Esophagus squamous epithelium (tissue), 5 donors: ENCODE results near the gene SEMA5A. TPM values are rescaled to one million over a fixed set of nuclear protein-coding genes. Genes with fewer than 3 reads are reported as not detected.

Source experiments
- DNase-seq: peaks from one replicate; lab custom pipeline; 2025; lab: John Stamatoyannopoulos, UW
- H3K27ac ChIP-seq, 4 donors: fragments of 200-600 bp; sonication (generic); one replicate each; pipeline ENCODE4 v1.5.1; 2016 to 2019; ENCODE audit warnings: mild to moderate bottlenecking in 1 of 4
- H3K27me3 ChIP-seq, 4 donors: fragments of 200-600 bp; sonication (generic); 1 replicate in 3 of 4; 2 replicates in 1 of 4; pipeline versions ENCODE4 v1.5.1 to v1.6.0; 2017 to 2021; ENCODE audit warnings: antibody characterized with exemption in 1 of 4
- H3K36me3 ChIP-seq, 3 donors: fragments of 200-600 bp; sonication (generic); one replicate each; pipeline ENCODE4 v1.5.1; 2016 to 2019
- H3K4me1 ChIP-seq, 3 donors: fragments of 200-600 bp; sonication (generic); one replicate each; pipeline ENCODE4 v1.5.1; 2017 to 2019
- H3K4me3 ChIP-seq, 4 donors: fragments of 200-600 bp; sonication (generic); 1 replicate in 3 of 4; 2 replicates in 1 of 4; pipeline ENCODE4 v1.5.1; 2016 to 2019; ENCODE audit warnings: mild to moderate bottlenecking in 2 of 4, moderate library complexity in 1 of 4
- H3K9me3 ChIP-seq, 3 donors: fragments of 200-600 bp; sonication (generic); one replicate each; pipeline ENCODE4 v1.5.1; 2016 to 2019
- CTCF ChIP-seq, 6 experiments: fragments of 450-650 bp in 4 of 6; fragments of 200-600 bp in 2 of 6; sonication (generic) in 2 of 6; IDR thresholded peaks; one replicate each; pipeline ENCODE4 v1.5.1; 2016 to 2019; ENCODE audit warnings: antibody characterized with exemption in 6 of 6, mild to moderate bottlenecking in 4 of 6, moderate library complexity in 4 of 6
- POLR2A ChIP-seq, 4 donors: fragments of 450-650 bp; IDR thresholded peaks; one replicate each; pipeline ENCODE4 v1.6.1; 2017; ENCODE audit warnings: antibody characterized with exemption in 4 of 4, mild to moderate bottlenecking in 4 of 4, moderate library complexity in 3 of 4
- WGBS, 2 donors: methylation state at CpG; one replicate each; pipeline ENCODE4 v1.1.5; 2018; 5-methylcytosine and 5-hydroxymethylcytosine counted together
- intact Hi-C: fragments of 100-400 bp; cut with DNase I; formaldehyde crosslinking; loops from one replicate; pipeline ENCODE4 v1.15.0; 2022
- total RNA-seq, 4 donors: library from RNA; depleted of rRNA; stranded (reverse); fragments of >200 nt; gene quantifications; one replicate each; pipeline ENCODE4 v1.1.0, GENCODE V29; 2016
- donor health status: DM: yes; HTN: yes; CAD: no.

SEMA5A gene
- total RNA-seq, 4 donors from 2014 or later = 3.9 to 9.4 (median 8.4) TPM

- intact Hi-C loops = no loop called here
- no peaks in the 10 kb centered on the region for H3K9me3 ChIP-seq
- DNase-seq = no peak
- TF ChIP-seq POLR2A (IDR thresholded peaks at IDR 0.05) (no peak), CTCF (IDR thresholded peaks at IDR 0.05) (no peak)
- H3K4me1 ChIP-seq = peaks cover 0 to 27% (median 9%) of the 10 kb centered on the region in 3 donors
- no peaks in the 10 kb centered on the region for H3K27me3 ChIP-seq
- H3K36me3 ChIP-seq = no peaks in the 10 kb centered on the region
- no peak overlapping the region for H3K4me3 ChIP-seq
- WGBS, 2 donors = 66 to 74% methylated on average over 2 of the region's 2 CpGs
- H3K27ac ChIP-seq = no peak overlapping the region
These were observed 194.3 kb downstream of the SEMA5A start for GRCh38 chr5:9351546-9351945.

DNA sequence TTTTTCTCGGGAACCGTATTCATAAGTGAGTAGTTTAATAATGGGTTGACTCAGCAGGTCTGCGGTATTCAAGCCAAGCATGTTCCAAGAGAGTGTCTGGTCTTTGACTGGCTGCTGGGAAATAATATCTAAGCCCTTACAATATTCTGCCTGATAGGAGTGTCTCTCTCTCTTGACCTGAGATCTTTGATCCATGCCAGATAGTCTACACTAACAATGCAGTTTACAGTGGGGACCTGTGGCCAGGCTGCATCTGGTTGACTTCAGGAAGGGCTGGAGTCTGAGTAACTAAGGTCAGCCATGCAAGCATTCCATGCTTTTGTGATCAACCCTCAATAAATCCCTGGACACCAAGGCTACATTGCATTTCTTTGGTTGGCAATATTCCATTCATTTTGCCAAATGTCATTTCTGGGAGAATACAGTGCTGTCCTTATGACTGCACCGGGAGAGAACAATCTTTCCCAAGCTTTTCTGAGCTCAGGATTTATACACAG is 195.5 kb downstream of the SEMA5A start:
- peaks cover 0 to 27% (median 9%) of the 10 kb centered on the region in 3 donors for H3K4me1 ChIP-seq
- H3K4me3 ChIP-seq = no peak overlapping the region
- no peaks in the 10 kb centered on the region for H3K27me3 ChIP-seq
- TF ChIP-seq CTCF (IDR thresholded peaks at IDR 0.05) = no peak
- no peak for TF ChIP-seq POLR2A (IDR thresholded peaks at IDR 0.05)
- no peak for DNase-seq
- WGBS, 2 donors = 30 to 44% methylated on average over 4 of the region's 4 CpGs
- no peaks in the 10 kb centered on the region for H3K36me3 ChIP-seq
- no peaks in the 10 kb centered on the region for H3K9me3 ChIP-seq
- H3K27ac ChIP-seq = peak overlapping the region in 1 of 4 donors; percentile 37
- intact Hi-C loops = no loop called here

DNA sequence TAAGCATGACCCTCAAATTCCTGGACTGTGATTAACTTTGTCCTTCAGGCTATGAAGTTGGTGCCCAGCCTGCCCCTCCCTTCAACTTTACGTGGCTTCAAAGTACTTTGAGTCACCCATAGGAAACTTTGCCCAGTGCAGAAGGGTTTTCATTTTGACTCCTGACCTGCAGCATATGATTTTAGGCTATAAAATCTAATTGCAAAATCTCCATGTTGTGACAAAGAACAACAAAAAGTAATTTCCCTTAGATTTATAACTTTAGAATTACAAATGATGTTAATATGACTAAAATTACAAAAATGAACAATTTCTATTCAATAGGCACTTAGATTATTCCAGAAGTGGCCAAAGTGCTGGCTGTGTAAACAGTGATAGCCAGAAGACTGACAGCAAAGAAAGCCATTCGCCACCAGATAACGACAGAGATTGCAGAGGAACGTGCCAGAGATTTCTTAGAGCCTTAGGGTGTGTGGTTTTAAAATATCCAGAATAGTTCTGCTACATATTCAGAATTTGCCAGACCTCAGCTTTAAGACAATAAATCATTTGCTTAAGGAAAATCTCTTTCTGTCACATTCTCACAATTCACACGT is 197.4 kb downstream of the SEMA5A start:
- Histone ChIP-seq H3K27ac (no peak overlapping the region), H3K9me3 (no peaks in the 10 kb centered on the region), H3K4me1 (peaks cover 3 to 25% (median 4%) of the 10 kb centered on the region in 3 donors), H3K4me3 (no peak overlapping the region), H3K27me3 (no peaks in the 10 kb centered on the region), H3K36me3 (no peaks in the 10 kb centered on the region)
- intact Hi-C loops = no loop called here
- no peak for TF ChIP-seq CTCF (IDR thresholded peaks at IDR 0.05)
- DNase-seq = no peak
- 9% methylated on average over 5 of the region's 5 CpGs for WGBS, 2 donors

DNA sequence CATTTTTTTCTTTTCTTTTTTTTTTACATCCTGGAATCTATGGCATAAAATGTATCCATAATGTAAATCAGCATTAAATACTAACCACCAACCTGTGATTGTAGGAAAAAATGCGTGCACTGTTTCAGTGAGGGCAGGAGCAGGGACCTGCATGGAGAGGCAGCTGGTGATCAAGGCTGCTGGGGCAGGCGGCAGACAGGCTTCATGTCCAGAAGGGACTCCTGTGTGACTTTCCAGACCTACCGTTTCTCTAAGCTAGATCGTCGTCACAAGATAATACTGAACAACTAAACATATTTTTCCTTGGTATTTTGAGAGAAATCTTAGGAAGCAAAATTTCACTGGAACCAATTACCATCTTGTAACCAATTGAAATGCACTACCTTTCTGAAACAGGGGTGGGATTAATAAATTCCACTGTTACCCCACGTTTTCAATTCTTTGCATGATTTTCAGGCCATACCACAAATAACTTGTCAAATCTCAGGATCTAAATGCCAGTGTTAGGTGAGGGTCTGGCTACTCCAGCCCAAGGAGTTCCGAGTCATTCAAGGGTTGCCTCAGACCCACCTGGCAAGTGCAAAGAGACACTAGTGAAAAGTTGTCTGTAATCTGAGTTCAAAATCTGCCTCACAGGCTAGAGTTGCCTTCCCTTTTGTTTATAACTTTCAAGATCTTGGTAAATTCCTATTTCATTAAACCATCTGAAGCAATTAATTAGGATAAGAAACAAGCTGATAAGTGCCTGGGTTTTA is 198.2 kb downstream of the SEMA5A start:
- DNase-seq = no peak
- Histone ChIP-seq H3K36me3 (no peaks in the 10 kb centered on the region), H3K27me3 (no peaks in the 10 kb centered on the region), H3K27ac (no peak overlapping the region), H3K4me3 (no peak overlapping the region), H3K4me1 (peaks cover 4 to 25% (median 4%) of the 10 kb centered on the region in 3 donors), H3K9me3 (no peaks in the 10 kb centered on the region)
- intact Hi-C loops = no loop called here
- 69 to 75% methylated on average over 7 of the region's 7 CpGs for WGBS, 2 donors
- TF ChIP-seq CTCF (IDR thresholded peaks at IDR 0.05) (no peak), POLR2A (IDR thresholded peaks at IDR 0.05) (no peak)

GRCh38 chr5:9347032-9347431 is 198.8 kb downstream of the SEMA5A start:
- Histone ChIP-seq H3K36me3 (no peaks in the 10 kb centered on the region), H3K4me1 (peaks cover 4 to 25% (median 4%) of the 10 kb centered on the region in 3 donors), H3K9me3 (no peaks in the 10 kb centered on the region), H3K4me3 (no peak overlapping the region), H3K27ac (no peak overlapping the region), H3K27me3 (no peaks in the 10 kb centered on the region)
- no peak for DNase-seq
- no peak for TF ChIP-seq CTCF (IDR thresholded peaks at IDR 0.05)
- no peak for TF ChIP-seq POLR2A (IDR thresholded peaks at IDR 0.05)
- intact Hi-C loops = no loop called here
- WGBS, 2 donors = 73 to 96% methylated on average over 3 of the region's 3 CpGs
